HEK293 (cell line): Measurements from ENCODE around the gene ETV6.

Experiments
- CTCF ChIA-PET: fragments of 350-600 bp; formaldehyde crosslinking; extraction: SDS; loops from one replicate; lab custom pipeline; 2021; ENCODE audit warnings: antibody characterized with exemption; lab: Yijun Ruan, JAX
- POLR2A ChIA-PET: fragments of 300-600 bp; formaldehyde crosslinking; extraction: SDS; loops from one replicate; lab custom pipeline; 2020; ENCODE audit warnings: antibody characterized with exemption, inconsistent platforms; lab: Yijun Ruan, JAX
- H3K27ac ChIP-seq: fragments of 200-500 bp; sonication (Bioruptor generic); 2 replicates; pipeline ENCODE4 v1.5.1; 2014; ENCODE audit warnings: low read depth, low read length, control low read depth, inconsistent platforms; ENCODE audit errors: extremely low read depth
- H3K36me3 ChIP-seq, 2 experiments: fragments of 200-500 bp in 1 of 2; sonication (Bioruptor generic) in 1 of 2; 1 replicate in 1 of 2; 2 replicates in 1 of 2; pipeline ENCODE4 v1.5.1; 2014 to 2017; ENCODE audit warnings: inconsistent platforms in 2 of 2, low read length in 2 of 2; ENCODE audit not compliant: control insufficient read depth in 2 of 2, insufficient read depth in 1 of 2
- H3K4me1 ChIP-seq: fragments of 200-500 bp; sonication (Bioruptor generic); 2 replicates; pipeline ENCODE4 v1.5.1; 2014; ENCODE audit warnings: mild to moderate bottlenecking, low read length, inconsistent platforms; ENCODE audit not compliant: control insufficient read depth, insufficient read depth
- H3K4me3 ChIP-seq: 2 replicates; pipeline ENCODE4 v1.5.1; 2011; ENCODE audit warnings: low read depth, mild to moderate bottlenecking, control low read depth, low read length, moderate library complexity
- H3K9me3 ChIP-seq: fragments of 200-500 bp; sonication (Bioruptor generic); 2 replicates; pipeline ENCODE4 v1.5.1; 2014; ENCODE audit warnings: low read depth, low read length, inconsistent platforms; ENCODE audit not compliant: control insufficient read depth, insufficient read depth
- EGR2 ChIP-seq: fragments of 450-650 bp; formaldehyde crosslinking; IDR thresholded peaks from 2 replicates; pipeline ENCODE4 v1.5.1; 2016; ENCODE audit warnings: low read depth, missing biosample characterization, missing genetic modification characterization
- GFI1B ChIP-seq: fragments of 450-650 bp; formaldehyde crosslinking; IDR thresholded peaks from 2 replicates; pipeline ENCODE4 v1.5.1; 2016; ENCODE audit warnings: missing biosample characterization, missing genetic modification characterization
- IKZF3 ChIP-seq: fragments of 450-650 bp; IDR thresholded peaks from 2 replicates; pipeline ENCODE4 v1.5.0; 2018; ENCODE audit warnings: missing biosample characterization, mild to moderate bottlenecking, missing genetic modification characterization, moderate library complexity
- KLF9 ChIP-seq: fragments of 450-650 bp; formaldehyde crosslinking; IDR thresholded peaks from 2 replicates; pipeline ENCODE4 v1.5.1; 2016; ENCODE audit warnings: missing biosample characterization, missing genetic modification characterization, low read depth
- OVOL3 ChIP-seq: fragments of 450-650 bp; formaldehyde crosslinking; IDR thresholded peaks from 2 replicates; pipeline ENCODE4 v1.5.1; 2016; ENCODE audit warnings: missing biosample characterization, missing genetic modification characterization
- PATZ1 ChIP-seq: fragments of 450-650 bp; formaldehyde crosslinking; IDR thresholded peaks from 2 replicates; pipeline ENCODE4 v1.5.1; 2016; ENCODE audit warnings: missing biosample characterization, missing genetic modification characterization
- REST ChIP-seq: fragments of 450-650 bp; formaldehyde crosslinking; IDR thresholded peaks from 2 replicates; pipeline ENCODE4 v1.5.1; 2016; ENCODE audit warnings: missing biosample characterization, missing genetic modification characterization
- TCF7L2 ChIP-seq: IDR thresholded peaks from 2 replicates; pipeline ENCODE4 v1.6.1; 2011; ENCODE audit warnings: low read depth, mild to moderate bottlenecking, inconsistent platforms, low read length, moderate library complexity, borderline replicate concordance
- TRIM28 ChIP-seq: IDR thresholded peaks from 2 replicates; pipeline ENCODE4 v1.6.1; 2011; ENCODE audit warnings: low read length, control low read depth, borderline replicate concordance
- ZNF202 ChIP-seq: fragments of 450-650 bp; formaldehyde crosslinking; IDR thresholded peaks from 2 replicates; pipeline ENCODE4 v1.5.1; 2016; ENCODE audit warnings: missing biosample characterization, missing genetic modification characterization, borderline replicate concordance
- ZNF223 ChIP-seq: fragments of 450-650 bp; formaldehyde crosslinking; IDR thresholded peaks from 2 replicates; pipeline ENCODE4 v1.5.1; 2016; ENCODE audit warnings: missing biosample characterization, missing genetic modification characterization
- ZNF239 ChIP-seq: fragments of 450-650 bp; formaldehyde crosslinking; IDR thresholded peaks from 2 replicates; pipeline ENCODE4 v1.5.1; 2016; ENCODE audit warnings: missing biosample characterization, missing genetic modification characterization
- ZNF292 ChIP-seq: fragments of 450-650 bp; formaldehyde crosslinking; IDR thresholded peaks from 2 replicates; pipeline ENCODE4 v1.5.1; 2016; ENCODE audit warnings: low read depth, missing biosample characterization, missing genetic modification characterization, borderline replicate concordance
- ZNF335 ChIP-seq: fragments of 450-650 bp; formaldehyde crosslinking; conservative IDR thresholded peaks from 2 replicates; pipeline ENCODE4 v1.5.1; 2016; ENCODE audit warnings: missing biosample characterization, missing genetic modification characterization
- ZNF350 ChIP-seq: fragments of 450-650 bp; formaldehyde crosslinking; IDR thresholded peaks from 2 replicates; pipeline ENCODE4 v1.5.0; 2017; ENCODE audit warnings: missing biosample characterization, mild to moderate bottlenecking, missing genetic modification characterization
- ZNF404 ChIP-seq: fragments of 450-650 bp; formaldehyde crosslinking; IDR thresholded peaks from 2 replicates; pipeline ENCODE4 v1.5.1; 2017; ENCODE audit warnings: missing biosample characterization, missing genetic modification characterization
- ZNF426 ChIP-seq: fragments of 450-650 bp; formaldehyde crosslinking; IDR thresholded peaks from 2 replicates; pipeline ENCODE4 v1.5.1; 2017; ENCODE audit warnings: missing biosample characterization, missing genetic modification characterization, mild to moderate bottlenecking, inconsistent platforms, moderate library complexity
- ZNF558 ChIP-seq: fragments of 450-650 bp; formaldehyde crosslinking; IDR thresholded peaks from 2 replicates; pipeline ENCODE4 v1.5.1; 2016; ENCODE audit warnings: missing biosample characterization, missing genetic modification characterization
- ZNF585B ChIP-seq: fragments of 450-650 bp; formaldehyde crosslinking; IDR thresholded peaks from 2 replicates; pipeline ENCODE4 v1.5.1; 2016; ENCODE audit warnings: missing biosample characterization, missing genetic modification characterization
- ZNF596 ChIP-seq: fragments of 450-650 bp; IDR thresholded peaks from 2 replicates; pipeline ENCODE4 v1.5.0; 2018; ENCODE audit warnings: missing biosample characterization, mild to moderate bottlenecking, missing genetic modification characterization, moderate library complexity
- ZNF610 ChIP-seq: fragments of 450-650 bp; formaldehyde crosslinking; IDR thresholded peaks from 2 replicates; pipeline ENCODE4 v1.5.1; 2016; ENCODE audit warnings: missing biosample characterization, missing genetic modification characterization, borderline replicate concordance
- ZNF670 ChIP-seq: fragments of 450-650 bp; formaldehyde crosslinking; IDR thresholded peaks from 2 replicates; pipeline ENCODE4 v1.5.1; 2016; ENCODE audit warnings: missing biosample characterization, missing genetic modification characterization, low read depth
- ZNF768 ChIP-seq: fragments of 450-650 bp; formaldehyde crosslinking; IDR thresholded peaks from 2 replicates; pipeline ENCODE4 v1.5.1; 2018; ENCODE audit warnings: missing biosample characterization, mild to moderate bottlenecking, missing genetic modification characterization
- ZNF777 ChIP-seq: fragments of 450-650 bp; formaldehyde crosslinking; IDR thresholded peaks from 2 replicates; pipeline ENCODE4 v1.5.1; 2017; ENCODE audit warnings: missing biosample characterization, missing genetic modification characterization, borderline replicate concordance
- TF ChIP-seq, protein P1 (sequence below): fragments of 450-650 bp; formaldehyde crosslinking; IDR thresholded peaks from 2 replicates; pipeline ENCODE4 v1.5.1; 2017; ENCODE audit warnings: missing biosample characterization, missing genetic modification characterization

ETV6 gene

DNA sequence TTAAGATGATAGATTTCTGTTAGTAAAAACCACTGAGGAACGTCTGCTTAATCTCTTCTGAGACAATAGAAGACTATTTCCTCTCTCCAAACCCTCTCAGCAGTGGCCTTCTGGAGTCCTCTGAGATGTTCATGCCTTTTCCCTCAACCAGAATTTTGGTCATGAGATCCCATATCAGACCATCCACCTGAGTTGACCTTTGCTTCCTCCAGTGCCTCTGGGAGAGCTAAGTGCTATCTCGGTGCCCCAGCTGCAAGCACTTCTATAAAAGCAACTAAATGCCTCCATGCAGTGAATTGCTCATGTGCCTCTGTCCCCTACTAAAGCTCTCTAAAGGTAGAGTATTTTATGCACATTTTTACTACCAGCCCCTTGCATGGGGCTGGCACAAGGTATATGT, 248.4 kb downstream of the ETV6 start (continued):
- no peak for TF ChIP-seq ZNF239 (tag by site-specific recombination)
- TF ChIP-seq TRIM28 = no peak
- TF ChIP-seq ZNF223 (tag by site-specific recombination) = no peak
- TF ChIP-seq IKZF3 (tag by site-specific recombination) = no peak
- TF ChIP-seq TCF7L2 = no peak
- no peak for TF ChIP-seq KLF9
- no peak for TF ChIP-seq ZNF292 (tag by site-specific recombination)
- TF ChIP-seq ZNF596 (tag by site-specific recombination) = no peak
- no peak for TF ChIP-seq ZNF404 (tag by site-specific recombination)
- TF ChIP-seq, all 188 proteins: peak for 0

GRCh38 chr12:11901701-11902524, 252.4 kb downstream of the ETV6 start:
- TF ChIP-seq GFI1B (tag by site-specific recombination) (no peak), ZNF335 (tag by site-specific recombination) (no peak), OVOL3 (tag by site-specific recombination) (no peak), ZNF202 (tag by site-specific recombination) (no peak), ZNF350 (tag by site-specific recombination) (no peak), ZNF670 (no peak), ZNF558 (tag by site-specific recombination) (no peak), ZNF610 (tag by site-specific recombination) (no peak), ZNF777 (no peak), PATZ1 (no peak), REST (tag by site-specific recombination) (no peak), ZNF768 (no peak), ZNF585B (no peak), ZNF426 (no peak), EGR2 (no peak)
- TF ChIP-seq, protein P1, sequence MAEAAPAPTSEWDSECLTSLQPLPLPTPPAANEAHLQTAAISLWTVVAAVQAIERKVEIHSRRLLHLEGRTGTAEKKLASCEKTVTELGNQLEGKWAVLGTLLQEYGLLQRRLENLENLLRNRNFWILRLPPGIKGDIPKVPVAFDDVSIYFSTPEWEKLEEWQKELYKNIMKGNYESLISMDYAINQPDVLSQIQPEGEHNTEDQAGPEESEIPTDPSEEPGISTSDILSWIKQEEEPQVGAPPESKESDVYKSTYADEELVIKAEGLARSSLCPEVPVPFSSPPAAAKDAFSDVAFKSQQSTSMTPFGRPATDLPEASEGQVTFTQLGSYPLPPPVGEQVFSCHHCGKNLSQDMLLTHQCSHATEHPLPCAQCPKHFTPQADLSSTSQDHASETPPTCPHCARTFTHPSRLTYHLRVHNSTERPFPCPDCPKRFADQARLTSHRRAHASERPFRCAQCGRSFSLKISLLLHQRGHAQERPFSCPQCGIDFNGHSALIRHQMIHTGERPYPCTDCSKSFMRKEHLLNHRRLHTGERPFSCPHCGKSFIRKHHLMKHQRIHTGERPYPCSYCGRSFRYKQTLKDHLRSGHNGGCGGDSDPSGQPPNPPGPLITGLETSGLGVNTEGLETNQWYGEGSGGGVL (tag by site-specific recombination) = no peak
- Histone ChIP-seq H3K27ac (no peak overlapping the region), H3K4me1 (no peaks in the 10 kb centered on the region), H3K9me3 (no peaks in the 10 kb centered on the region), H3K4me3 (no peak overlapping the region), H3K36me3 (no peaks in the 10 kb centered on the region)
- POLR2A ChIA-PET = no interaction called here
- CTCF ChIA-PET = no interaction called here
